Adrenal gland (tissue), 12 donors: ENCODE results near the gene ACSS2. TPM values are rescaled to one million over a fixed set of nuclear protein-coding genes. Genes with fewer than 3 reads are reported as not detected.

ENCODE experiments used
- DNase-seq, 7 donors: peaks; one replicate each; pipeline ENCODE4 v3.0.0-alpha.2; 2019 to 2020
- H3K27ac ChIP-seq, 5 donors: fragments of 200-600 bp; sonication (generic) in 4 of 5; 1 replicate in 3 of 5; 2 replicates in 2 of 5; pipeline versions ENCODE4 v1.5.1 to v1.8.0; 2016 to 2020; ENCODE audit warnings: mild to moderate bottlenecking in 1 of 5
- H3K27me3 ChIP-seq: fragments of 200-600 bp; 2 replicates; pipeline ENCODE4 v1.8.0; 2021
- H3K36me3 ChIP-seq, 2 donors: fragments of 200-600 bp; replicated peaks in 1 of 2; 1 replicate in 1 of 2; 2 replicates in 1 of 2; pipeline versions ENCODE4 v1.5.1 to v1.8.0; 2018 to 2022
- H3K4me1 ChIP-seq, 2 donors: fragments of 200-600 bp; replicated peaks in 1 of 2; 1 replicate in 1 of 2; 2 replicates in 1 of 2; pipeline versions ENCODE4 v1.5.1 to v1.8.0; 2018 to 2021
- H3K4me3 ChIP-seq, 4 donors: fragments of 200-600 bp; sonication (generic) in 3 of 4; one replicate each; pipeline ENCODE4 v1.5.1; 2016 to 2018
- H3K9me3 ChIP-seq, 3 donors: fragments of 200-600 bp; sonication (generic) in 1 of 3; replicated peaks in 1 of 3; 1 replicate in 2 of 3; 2 replicates in 1 of 3; pipeline versions ENCODE4 v1.5.1 to v1.8.0; 2016 to 2021
- CTCF ChIP-seq, 6 experiments: fragments of 450-650 bp in 4 of 6; fragments of 200-600 bp in 2 of 6; sonication (generic) in 1 of 6; IDR thresholded peaks; 1 replicate in 5 of 6; 2 replicates in 1 of 6; pipeline versions ENCODE4 v1.5.1 to v1.8.0; 2016 to 2021; ENCODE audit warnings: antibody characterized with exemption in 6 of 6, mild to moderate bottlenecking in 2 of 6, moderate library complexity in 1 of 6
- POLR2A ChIP-seq, 2 donors: fragments of 450-650 bp; IDR thresholded peaks; one replicate each; pipeline ENCODE4 v1.6.1; 2017; ENCODE audit warnings: antibody characterized with exemption in 2 of 2, mild to moderate bottlenecking in 2 of 2, moderate library complexity in 1 of 2
- WGBS, 4 donors: extraction: QIAGEN DNeasy Blood & Tissue Kit in 2 of 4; methylation state at CpG; one replicate each; pipeline versions ENCODE4 v1.1.5 to v1.1.7; 2013 to 2017; 5-methylcytosine and 5-hydroxymethylcytosine counted together
- intact Hi-C, 2 donors: fragments of 100-400 bp; cut with DNase I; formaldehyde crosslinking; loops; one replicate each; pipeline versions ENCODE4 v1.14.1 to v1.15.0; 2022 to 2023
- polyA plus RNA-seq, 3 donors: library from polyadenylated mRNA; stranded (reverse); fragments of 200-250 nt in 2 of 3; fragments of 350-450 nt in 1 of 3; fragmentation: Illumina TruSeq in 1 of 3; extraction: RNeasy Lipid Tissue Mini Kit (QIAGEN cat#74804) in 1 of 3; gene quantifications; one replicate each; pipeline ENCODE4 v1.2.3, GENCODE V29; 2013 to 2014
- total RNA-seq, 9 donors: library from RNA; depleted of rRNA in 4 of 9; stranded (reverse); fragments of >200 nt in 4 of 9; fragments of 120-200 nt in 1 of 9; fragmentation: NEBNext Ultra II Directional in 1 of 9; extraction: Animal tissue kit (Norgen Biotek cat#: 25700) in 1 of 9; gene quantifications; one replicate each; pipeline versions ENCODE4 v1.1.0 to v1.2.4, GENCODE V29; 2013 to 2023
- donor health status: healthy with polysubstance abuse.
- donor health status: Bipolar disorder and iron deficiency.
- donor health status: DM: yes; HTN: yes; CAD: no.
- donor health status: DM: no; HTN: no; CAD: no.
- donor health status: DM: no; HTN: no; CAD: no.
- donor health status: DM: yes; HTN: yes; CAD: no.

ACSS2 gene
- total and polyA plus RNA-seq, 12 donors = 81.4 to 386 (median 153) TPM

DNA sequence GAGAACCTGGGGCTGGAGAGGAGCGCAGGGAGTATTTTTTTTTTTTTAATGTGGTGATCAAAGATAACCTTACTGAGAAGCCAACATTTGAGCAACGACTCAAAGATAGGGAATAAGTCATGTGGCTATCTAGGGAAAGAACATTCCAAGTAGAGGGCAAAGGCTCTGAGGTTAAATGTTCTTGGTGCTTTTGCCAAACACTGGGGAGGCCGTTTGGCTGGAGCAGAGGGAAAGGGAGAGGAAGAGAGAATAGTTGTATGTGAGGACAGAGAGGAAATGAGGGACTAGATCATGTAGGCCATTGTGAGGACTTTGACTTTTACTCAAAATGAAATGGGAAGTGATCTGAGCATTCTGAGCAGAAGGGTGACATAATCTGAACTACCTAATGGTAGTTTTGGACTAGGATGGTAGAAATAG, 27.8 kb downstream of the ACSS2 start:
- H3K27ac ChIP-seq = peak overlapping the region in 4 of 5 donors; percentile 32 to 76 (median 68)

GRCh38 chr20:34907616-34908469, 31.4 kb downstream of the ACSS2 start:
- peaks cover 28 to 37% of the 10 kb centered on the region in 2 donors for H3K4me1 ChIP-seq
- H3K9me3 ChIP-seq = no peaks in the 10 kb centered on the region
- WGBS, 4 donors = 21 to 27% (median 22%) methylated on average over 7 of the region's 7 CpGs
- intact Hi-C loops = no loop called here
- peak overlapping the region in 1 of 4 donors; percentile 33 for H3K4me3 ChIP-seq
- H3K36me3 ChIP-seq = no peaks in the 10 kb centered on the region
- peak overlapping the region; percentile 18 to 93 (median 85) for H3K27ac ChIP-seq
- TF ChIP-seq CTCF (IDR thresholded peaks at IDR 0.05) (no peak), POLR2A (IDR thresholded peaks at IDR 0.05) (peak in 1 of 2 donors; percentile 44)
- DNase-seq = peak; percentile 68 to 92 (median 84)
- no peaks in the 10 kb centered on the region for H3K27me3 ChIP-seq

More for the DNA sequence above, 27.8 kb downstream of the ACSS2 start:
- H3K4me1 ChIP-seq = peaks cover 35 to 37% of the 10 kb centered on the region in 2 donors
- no peaks in the 10 kb centered on the region for H3K36me3 ChIP-seq
- intact Hi-C loops = no loop called here
- no peaks in the 10 kb centered on the region for H3K9me3 ChIP-seq
- no peak overlapping the region for H3K4me3 ChIP-seq
- no peaks in the 10 kb centered on the region for H3K27me3 ChIP-seq
- TF ChIP-seq POLR2A (IDR thresholded peaks at IDR 0.05) = peak in 1 of 2 donors; percentile 8
- TF ChIP-seq CTCF (IDR thresholded peaks at IDR 0.05) = no peak
- 15 to 17% (median 16%) methylated on average over 3 of the region's 3 CpGs for WGBS, 4 donors
- DNase-seq = peak in 5 of 7 donors; percentile 27 to 64 (median 47)

DNA sequence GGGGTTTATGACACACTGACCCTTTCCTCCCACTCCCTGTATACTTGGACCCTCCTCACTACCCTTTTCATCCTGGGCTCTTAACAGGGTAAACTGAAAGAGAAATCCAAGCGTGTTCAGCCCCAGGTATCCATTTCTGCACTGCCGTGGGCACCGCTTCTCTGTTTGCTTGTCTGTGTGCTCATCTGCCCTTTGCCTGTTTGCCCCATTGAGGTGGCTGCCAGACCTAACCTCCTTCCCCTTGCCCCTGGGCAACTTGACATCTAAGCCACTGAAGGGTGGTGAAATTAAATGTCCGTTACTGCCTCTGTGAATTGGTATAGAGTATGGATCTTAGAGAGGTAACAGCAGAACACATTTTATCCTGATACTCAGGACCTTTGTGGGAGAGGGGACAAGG, 38.7 kb downstream of the ACSS2 start:
- TF ChIP-seq CTCF (IDR thresholded peaks at IDR 0.05) = no peak
- TF ChIP-seq POLR2A (IDR thresholded peaks at IDR 0.05) = no peak
- H3K4me1 ChIP-seq = peaks cover 8 to 20% of the 10 kb centered on the region in 2 donors
- peaks cover 0 to under 1% of the 10 kb centered on the region in 2 donors for H3K36me3 ChIP-seq
- H3K9me3 ChIP-seq = no peaks in the 10 kb centered on the region
- WGBS, 4 donors = 94 to 96% (median 96%) methylated on average over 4 of the region's 4 CpGs
- no peak for DNase-seq
- no peak overlapping the region for H3K27ac ChIP-seq
- H3K27me3 ChIP-seq = no peaks in the 10 kb centered on the region
- intact Hi-C loops = no loop called here
- H3K4me3 ChIP-seq = no peak overlapping the region

DNA sequence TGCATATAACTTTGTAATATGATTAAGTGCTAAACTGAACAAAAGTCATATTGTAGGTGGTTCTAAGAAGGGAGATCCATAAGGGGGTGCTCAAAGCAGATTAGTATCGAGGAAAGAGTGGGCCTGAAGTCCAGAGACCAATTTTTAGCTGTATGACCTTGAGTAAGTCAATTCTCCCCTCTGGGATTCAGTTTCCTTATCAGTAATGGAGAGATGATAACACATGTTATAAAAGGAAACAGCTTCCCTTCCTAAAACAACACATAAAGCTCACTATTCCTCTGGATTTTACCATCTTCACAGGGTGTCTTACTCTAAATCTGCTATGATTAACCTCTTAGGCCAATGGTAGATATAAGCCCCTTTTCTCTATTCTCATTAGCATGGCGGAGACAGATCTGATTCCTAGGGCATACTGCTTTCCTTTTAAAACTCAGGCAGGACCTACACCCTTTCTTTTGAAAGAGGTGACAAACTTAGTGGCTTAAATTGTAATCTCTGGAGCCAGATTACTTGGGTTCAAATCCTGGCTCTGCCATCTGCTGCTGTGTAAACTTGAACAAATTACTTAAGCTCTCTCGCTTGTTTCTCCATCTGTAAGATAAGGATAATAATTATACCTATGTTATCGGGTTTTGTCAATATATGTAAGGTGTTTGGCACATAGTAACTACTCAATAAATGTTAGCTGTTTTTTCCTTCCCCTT, 39.5 kb downstream of the ACSS2 start:
- Histone ChIP-seq H3K4me1 (peaks cover 8 to 20% of the 10 kb centered on the region in 2 donors), H3K9me3 (no peaks in the 10 kb centered on the region), H3K4me3 (no peak overlapping the region), H3K36me3 (peaks cover 0 to 8% of the 10 kb centered on the region in 2 donors), H3K27ac (peak overlapping the region in 1 of 5 donors; percentile 27), H3K27me3 (no peaks in the 10 kb centered on the region)
- TF ChIP-seq CTCF (IDR thresholded peaks at IDR 0.05) (no peak), POLR2A (IDR thresholded peaks at IDR 0.05) (no peak)
- no peak for DNase-seq
- intact Hi-C loops = no loop called here
- 75 to 79% (median 77%) methylated on average over 4 of the region's 4 CpGs for WGBS, 4 donors
